SK-N-SH (cell line): ENCODE data around the gene NUTM2E.
"Not testable (repeated sequence)": the region's sequence is repeated elsewhere in the genome, so short reads cannot be mapped to it uniquely, and the experiment has no call there.

ENCODE experiments used
- EP300 ChIP-seq, 2 experiments: IDR thresholded peaks; 2 replicates each; pipeline versions ENCODE4 v1.4.0 to v1.6.1; 2012; ENCODE audit warnings: borderline replicate concordance in 1 of 2, low read depth in 1 of 2, low read length in 1 of 2
- FOXM1 ChIP-seq: IDR thresholded peaks from 2 replicates; pipeline ENCODE4 v1.4.0; 2012; ENCODE audit warnings: low read depth, mild to moderate bottlenecking
- GABPA ChIP-seq: IDR thresholded peaks from 2 replicates; pipeline ENCODE4 v1.4.0; 2012; ENCODE audit warnings: low read depth, mild to moderate bottlenecking
- NFIC ChIP-seq: IDR thresholded peaks from 2 replicates; pipeline ENCODE4 v1.4.0; 2012; ENCODE audit warnings: borderline replicate concordance
- POLR2AphosphoS5 ChIP-seq: IDR thresholded peaks from 2 replicates; pipeline ENCODE4 v1.6.1; 2012; ENCODE audit warnings: low read depth, low read length
- YY1 ChIP-seq: IDR thresholded peaks from 2 replicates; pipeline ENCODE4 v1.4.0; 2012; ENCODE audit warnings: low read depth, mild to moderate bottlenecking
- TF ChIP-seq, protein P1 (sequence below): fragments of 200-600 bp; sonication (generic); IDR thresholded peaks from 2 replicates; pipeline ENCODE4 v1.6.1; 2017; ENCODE audit warnings: antibody characterized with exemption, mild to moderate bottlenecking, moderate library complexity

DNA sequence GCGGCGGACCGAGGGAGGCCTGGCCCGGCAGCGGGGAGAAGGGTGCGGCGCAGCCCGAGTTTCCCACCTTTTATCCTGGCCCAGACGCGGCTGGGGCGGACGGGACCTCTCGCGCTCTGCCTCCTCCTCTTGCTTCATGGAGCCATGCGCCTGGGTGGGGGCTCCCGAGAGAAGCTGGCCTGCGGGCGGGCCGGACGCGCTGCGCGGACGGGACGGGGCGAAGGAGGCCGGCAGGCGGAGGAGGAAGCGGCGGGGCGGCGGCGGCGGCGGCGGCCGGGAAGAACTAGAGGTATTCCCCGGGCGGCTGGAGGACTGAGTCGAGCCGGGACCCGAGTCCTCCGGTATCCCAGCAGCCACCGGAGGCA is 426 bp upstream of the NUTM2E start:
- TF ChIP-seq POLR2AphosphoS5; NFIC; YY1; GABPA; EP300 (IDR thresholded peaks at IDR 0.05; ENCODE audit: borderline replicate concordance in 1 of 2, low read depth in 1 of 2, low read length in 1 of 2); FOXM1: not testable (repeated sequence)
- TF ChIP-seq, protein P1, sequence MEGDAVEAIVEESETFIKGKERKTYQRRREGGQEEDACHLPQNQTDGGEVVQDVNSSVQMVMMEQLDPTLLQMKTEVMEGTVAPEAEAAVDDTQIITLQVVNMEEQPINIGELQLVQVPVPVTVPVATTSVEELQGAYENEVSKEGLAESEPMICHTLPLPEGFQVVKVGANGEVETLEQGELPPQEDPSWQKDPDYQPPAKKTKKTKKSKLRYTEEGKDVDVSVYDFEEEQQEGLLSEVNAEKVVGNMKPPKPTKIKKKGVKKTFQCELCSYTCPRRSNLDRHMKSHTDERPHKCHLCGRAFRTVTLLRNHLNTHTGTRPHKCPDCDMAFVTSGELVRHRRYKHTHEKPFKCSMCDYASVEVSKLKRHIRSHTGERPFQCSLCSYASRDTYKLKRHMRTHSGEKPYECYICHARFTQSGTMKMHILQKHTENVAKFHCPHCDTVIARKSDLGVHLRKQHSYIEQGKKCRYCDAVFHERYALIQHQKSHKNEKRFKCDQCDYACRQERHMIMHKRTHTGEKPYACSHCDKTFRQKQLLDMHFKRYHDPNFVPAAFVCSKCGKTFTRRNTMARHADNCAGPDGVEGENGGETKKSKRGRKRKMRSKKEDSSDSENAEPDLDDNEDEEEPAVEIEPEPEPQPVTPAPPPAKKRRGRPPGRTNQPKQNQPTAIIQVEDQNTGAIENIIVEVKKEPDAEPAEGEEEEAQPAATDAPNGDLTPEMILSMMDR, result not testable (repeated sequence)
